GM12892 (cell line): ENCODE data around the gene SMPDL3B.

Experiments
- DNase-seq: peaks from one replicate; pipeline ENCODE4 v3.0.0; 2011; ENCODE audit not compliant: insufficient read length
- FAIRE-seq: peaks from 2 replicates; lab custom pipeline; 2011; peaks lifted over from hg19 to GRCh38; lab: Jason Lieb, UNC
- POLR2A ChIP-seq: IDR thresholded peaks from 2 replicates; pipeline ENCODE4 v1.6.1; 2011; ENCODE audit warnings: low read depth, low read length, control low read depth
- POLR2AphosphoS5 ChIP-seq: IDR thresholded peaks from 2 replicates; pipeline ENCODE4 v1.6.1; 2011; ENCODE audit warnings: low read depth, low read length, control low read depth
- TAF1 ChIP-seq: IDR thresholded peaks from 2 replicates; pipeline ENCODE4 v1.6.1; 2011; ENCODE audit warnings: low read depth, mild to moderate bottlenecking, control low read depth, low read length, borderline replicate concordance

Gene SMPDL3B

GRCh38 chr1:27915082-27915575, 19.7 kb upstream of the SMPDL3B start:
- DNase-seq (no peak), FAIRE-seq (no peak)
- TF ChIP-seq POLR2AphosphoS5: no peak
- no peak for TF ChIP-seq TAF1
- TF ChIP-seq POLR2A: no peak

- TF ChIP-seq POLR2AphosphoS5 (no peak), TAF1 (no peak), POLR2A (no peak)
- FAIRE-seq: no peak
- no peak for DNase-seq
Observed at GRCh38 chr1:27922272-27922671, 12.5 kb upstream of the SMPDL3B start.

GRCh38 chr1:27928216-27928954, 6.4 kb upstream of the SMPDL3B start:
- FAIRE-seq (no peak), DNase-seq (no peak)
- TF ChIP-seq TAF1 (no peak), POLR2A (no peak), POLR2AphosphoS5 (no peak)

GRCh38 chr1:27931184-27931583, 3.6 kb upstream of the SMPDL3B start:
- no peak for DNase-seq
- FAIRE-seq: no peak
- TF ChIP-seq TAF1 (no peak), POLR2AphosphoS5 (no peak), POLR2A (no peak)

DNA sequence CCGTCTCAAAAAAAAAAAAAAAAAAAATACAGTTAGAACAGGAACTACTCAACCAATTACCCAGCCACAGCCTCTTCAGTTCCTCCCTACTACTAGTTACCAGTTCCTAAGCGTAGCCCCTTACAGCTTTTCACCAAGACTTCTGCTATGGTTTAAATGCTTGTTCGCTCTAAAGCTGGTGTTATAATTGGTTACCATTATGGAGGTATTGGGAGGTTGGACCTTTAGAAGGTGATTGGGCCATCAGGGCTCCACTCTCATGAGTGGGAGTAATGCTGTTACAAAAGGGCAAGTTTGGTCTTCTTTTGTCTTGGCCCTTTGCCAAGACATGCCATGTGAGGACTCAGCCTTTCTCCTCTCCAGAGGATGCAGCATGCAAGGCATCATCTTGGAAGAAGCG, 3.0 kb upstream of the SMPDL3B start:
- no peak for FAIRE-seq
- TF ChIP-seq POLR2A (no peak), TAF1 (no peak), POLR2AphosphoS5 (no peak)
- DNase-seq: no peak

GRCh38 chr1:27935721-27936120, 921 bp downstream of the SMPDL3B start:
- DNase-seq (no peak), FAIRE-seq (no peak)
- no peak for TF ChIP-seq POLR2AphosphoS5
- no peak for TF ChIP-seq TAF1
- no peak for TF ChIP-seq POLR2A

- TF ChIP-seq TAF1 (no peak), POLR2A (no peak), POLR2AphosphoS5 (no peak)
- DNase-seq: no peak
- no peak for FAIRE-seq
Observed at GRCh38 chr1:27936370-27936769, 1.6 kb downstream of the SMPDL3B start.

GRCh38 chr1:27937524-27937836, 2.7 kb downstream of the SMPDL3B start:
- FAIRE-seq (no peak), DNase-seq (no peak)
- no peak for TF ChIP-seq POLR2AphosphoS5
- TF ChIP-seq TAF1: no peak
- no peak for TF ChIP-seq POLR2A

- TF ChIP-seq POLR2AphosphoS5 (no peak), POLR2A (no peak), TAF1 (no peak)
- no peak for FAIRE-seq
- no peak for DNase-seq
Observed at GRCh38 chr1:27938488-27938887, 3.7 kb downstream of the SMPDL3B start.

GRCh38 chr1:27940297-27940696, 5.5 kb downstream of the SMPDL3B start:
- FAIRE-seq (no peak), DNase-seq (peak; percentile 50)
- TF ChIP-seq TAF1 (no peak), POLR2A (no peak), POLR2AphosphoS5 (no peak)

DNA sequence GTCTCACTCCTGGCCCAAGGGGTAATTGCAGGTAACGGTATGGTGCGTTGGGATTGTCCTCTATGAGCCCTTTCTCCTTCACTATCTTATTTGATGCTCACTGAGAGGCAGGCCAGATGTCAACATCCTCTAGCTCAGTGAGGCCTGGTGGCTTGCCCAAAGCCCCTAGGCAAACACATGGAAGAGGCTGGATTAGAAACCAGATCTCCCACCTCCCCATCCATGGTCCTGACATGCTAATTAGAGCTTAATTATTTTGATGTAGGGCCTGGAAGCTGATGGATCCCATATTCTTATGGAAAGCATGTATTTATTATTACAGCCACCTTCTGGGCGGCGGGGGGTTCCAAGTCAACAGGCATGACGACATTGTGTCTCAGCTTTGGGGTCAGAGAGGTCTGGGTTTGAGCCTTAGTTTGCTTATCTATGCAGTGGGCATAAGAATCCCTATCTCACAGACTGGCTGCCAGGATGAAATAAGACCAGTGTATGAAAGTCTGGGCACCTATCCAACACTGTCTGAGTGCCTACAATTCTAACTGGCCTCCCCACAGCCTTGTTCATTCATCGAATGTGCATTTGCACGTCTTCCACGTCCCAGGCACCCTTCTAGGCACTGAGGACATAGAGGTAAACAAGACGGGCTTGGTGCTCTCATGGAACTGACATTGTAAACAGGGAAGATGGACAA, 6.2 kb downstream of the SMPDL3B start:
- FAIRE-seq: no peak

More for the DNA sequence above, 6.2 kb downstream of the SMPDL3B start:
- no peak for DNase-seq
- TF ChIP-seq POLR2A (no peak), POLR2AphosphoS5 (no peak), TAF1 (no peak)
